GM18508 (cell line): ENCODE results near the gene CENPB.
"Not testable (repeated sequence)": the region's sequence is repeated elsewhere in the genome, so short reads cannot be mapped to it uniquely, and the experiment has no call there.

Experiments
- ATAC-seq: cut with Tn5 transposase; IDR thresholded peaks from one replicate; pipeline ENCODE4 v1.9.1; 2021; ENCODE audit warnings: moderate number of reproducible peaks; ENCODE audit not compliant: insufficient read depth, unreplicated experiment

CENPB gene, protein sequence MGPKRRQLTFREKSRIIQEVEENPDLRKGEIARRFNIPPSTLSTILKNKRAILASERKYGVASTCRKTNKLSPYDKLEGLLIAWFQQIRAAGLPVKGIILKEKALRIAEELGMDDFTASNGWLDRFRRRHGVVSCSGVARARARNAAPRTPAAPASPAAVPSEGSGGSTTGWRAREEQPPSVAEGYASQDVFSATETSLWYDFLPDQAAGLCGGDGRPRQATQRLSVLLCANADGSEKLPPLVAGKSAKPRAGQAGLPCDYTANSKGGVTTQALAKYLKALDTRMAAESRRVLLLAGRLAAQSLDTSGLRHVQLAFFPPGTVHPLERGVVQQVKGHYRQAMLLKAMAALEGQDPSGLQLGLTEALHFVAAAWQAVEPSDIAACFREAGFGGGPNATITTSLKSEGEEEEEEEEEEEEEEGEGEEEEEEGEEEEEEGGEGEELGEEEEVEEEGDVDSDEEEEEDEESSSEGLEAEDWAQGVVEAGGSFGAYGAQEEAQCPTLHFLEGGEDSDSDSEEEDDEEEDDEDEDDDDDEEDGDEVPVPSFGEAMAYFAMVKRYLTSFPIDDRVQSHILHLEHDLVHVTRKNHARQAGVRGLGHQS

GRCh38 chr20:3786665-3787323 is at the start of gene CENPB:
Gene CENPB (minus strand): TSS chr20:3786740. CDS start chr20:3786483, 257 bp downstream.
- no peak for ATAC-seq

GRCh38 chr20:3836132-3836531 is 49.6 kb upstream of the CENPB start:
- ATAC-seq = no peak

GRCh38 chr20:3829891-3830290 is 43.4 kb upstream of the CENPB start:
- ATAC-seq = not testable (repeated sequence)

GRCh38 chr20:3828798-3829197 is 42.3 kb upstream of the CENPB start:
- ATAC-seq = no peak

GRCh38 chr20:3826420-3826819 is 39.9 kb upstream of the CENPB start:
- no peak for ATAC-seq

GRCh38 chr20:3825526-3825925 is 39.0 kb upstream of the CENPB start:
- no peak for ATAC-seq

GRCh38 chr20:3823881-3824280 is 37.3 kb upstream of the CENPB start:
- ATAC-seq = no peak

GRCh38 chr20:3821996-3822395 is 35.5 kb upstream of the CENPB start:
- no peak for ATAC-seq

DNA sequence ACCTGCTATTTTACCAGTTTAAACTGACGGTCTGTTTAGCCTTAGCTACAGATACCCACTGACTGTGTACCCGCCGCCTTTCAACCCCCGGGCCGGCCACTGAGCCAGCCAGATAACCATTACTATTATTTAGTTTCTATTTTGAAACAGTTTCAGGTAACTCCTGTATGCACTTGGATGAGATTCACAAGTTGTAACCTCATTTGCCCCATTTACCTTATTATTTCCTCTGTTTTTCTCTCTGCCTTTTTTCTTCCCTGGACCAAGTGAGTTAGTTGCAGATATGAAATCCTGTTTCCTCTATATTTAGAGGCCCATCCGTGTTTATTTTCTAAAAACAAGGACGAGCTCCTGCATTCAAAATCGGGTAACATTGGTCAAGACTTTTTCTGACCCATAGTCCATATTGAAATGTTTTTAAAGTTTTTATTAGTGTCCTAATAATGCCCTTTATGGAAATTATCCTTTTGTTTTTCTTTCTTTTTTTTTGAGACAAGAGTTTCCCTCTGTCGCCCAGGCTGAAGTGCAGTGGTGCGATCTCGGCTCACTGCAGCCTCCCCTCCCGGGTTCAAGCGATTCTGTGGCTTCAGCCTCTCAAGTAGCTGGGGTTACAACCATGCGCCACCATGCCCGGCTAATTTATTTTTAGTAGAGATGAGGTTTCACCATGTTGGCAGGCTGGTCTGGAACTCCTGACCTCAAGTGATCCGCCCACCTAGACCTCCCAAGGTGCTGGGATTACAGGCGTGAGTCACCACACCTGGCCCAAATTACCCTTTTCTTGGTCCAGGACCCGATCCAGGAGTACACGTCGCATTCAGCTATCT is 34.6 kb upstream of the CENPB start:
- ATAC-seq = no peak

GRCh38 chr20:3820048-3820900 is 33.7 kb upstream of the CENPB start, which contains the start of gene AP5S1:
Gene AP5S1 (plus strand): TSS chr20:3820547. CDS start chr20:3822118, 1,571 bp downstream.
- peak; percentile 46 for ATAC-seq

DNA sequence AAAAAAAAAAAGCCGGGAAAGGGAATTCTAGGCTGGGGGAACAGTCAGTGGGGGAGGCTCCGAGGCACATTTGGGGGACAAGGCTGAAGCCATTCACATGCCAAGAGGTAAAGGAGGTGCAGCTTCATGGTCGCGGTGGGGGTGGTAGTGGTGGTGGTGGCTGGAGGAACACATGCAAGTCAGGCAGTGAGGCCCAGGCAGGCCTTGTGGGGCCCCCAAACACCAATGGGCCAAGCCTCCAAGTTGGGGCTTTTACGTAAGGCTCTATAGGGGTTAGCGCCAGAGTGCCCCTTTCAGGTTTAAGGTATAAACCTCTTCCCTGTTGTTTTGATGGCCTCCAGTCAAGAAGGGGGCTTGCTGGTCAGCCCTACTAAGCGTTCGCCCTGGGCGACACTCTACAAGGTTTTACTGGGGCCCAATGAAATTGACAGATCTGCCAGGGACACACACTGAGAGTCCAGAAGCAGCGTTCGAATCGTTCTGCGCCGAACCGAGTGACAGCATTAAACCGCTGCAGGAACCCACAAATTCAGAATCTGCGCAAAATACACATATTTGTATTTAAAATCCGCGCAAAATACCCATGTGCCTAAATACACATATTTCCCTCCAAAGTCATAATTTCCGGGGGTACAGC is 33.0 kb upstream of the CENPB start:
- ATAC-seq = no peak

- no peak for ATAC-seq
Observed at GRCh38 chr20:3818155-3819151, 31.9 kb upstream of the CENPB start.

DNA sequence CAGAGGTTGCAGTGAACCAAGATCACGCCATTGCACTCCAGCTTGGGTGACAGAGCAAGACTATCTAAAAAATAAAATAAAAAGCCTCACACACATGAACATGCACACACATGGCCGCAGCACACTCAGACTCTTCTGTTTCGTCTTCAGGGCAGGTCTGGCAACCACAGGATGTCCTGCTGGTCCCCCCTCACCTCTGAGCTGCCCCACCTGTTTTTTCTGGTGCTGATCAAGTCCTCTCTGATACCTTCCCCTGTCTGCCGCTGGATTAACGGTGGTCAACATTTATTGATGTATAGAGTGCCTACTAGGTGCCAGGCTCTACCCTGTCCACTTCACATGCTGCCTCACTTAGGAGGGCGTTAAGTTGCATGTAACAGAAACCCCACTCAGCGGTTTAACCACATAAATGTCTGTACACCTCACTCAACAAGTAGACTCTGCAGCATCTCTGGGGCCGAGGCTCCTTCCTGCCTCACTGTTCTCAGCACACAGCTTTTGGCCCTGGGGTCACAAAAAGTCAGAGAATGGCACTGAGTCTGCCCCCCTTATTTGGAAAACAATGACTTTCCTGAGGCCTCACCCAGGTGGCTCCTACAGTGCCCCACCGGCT is 29.3 kb upstream of the CENPB start:
- ATAC-seq = no peak

DNA sequence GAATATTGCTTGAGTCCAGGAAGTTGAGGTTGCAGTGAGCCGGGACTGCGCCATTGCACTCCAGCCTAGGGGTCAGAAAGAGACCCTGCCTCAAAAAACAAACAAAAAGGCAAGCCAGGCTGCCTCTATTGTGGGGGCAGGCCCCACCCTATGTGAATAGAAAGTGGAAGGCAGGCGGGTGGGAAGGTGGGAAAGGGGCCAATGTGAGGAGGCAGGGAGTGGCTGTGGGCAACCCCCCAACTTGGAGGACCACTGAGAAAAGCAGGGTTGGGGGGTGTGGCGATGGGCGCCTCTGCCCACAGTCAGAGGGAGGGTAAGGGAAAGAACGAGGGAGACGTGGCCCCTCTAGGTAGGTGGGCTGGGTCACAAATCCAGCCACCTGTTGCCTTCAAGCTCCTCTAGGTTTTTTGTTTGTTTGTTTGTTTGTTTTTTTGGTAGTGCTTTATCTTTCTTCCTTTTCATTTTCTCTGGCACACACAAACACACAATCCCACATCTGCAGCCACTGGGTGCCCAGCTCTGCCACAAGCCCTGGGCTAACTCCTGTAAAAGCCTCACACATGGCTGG is 28.5 kb upstream of the CENPB start:
- ATAC-seq = no peak

DNA sequence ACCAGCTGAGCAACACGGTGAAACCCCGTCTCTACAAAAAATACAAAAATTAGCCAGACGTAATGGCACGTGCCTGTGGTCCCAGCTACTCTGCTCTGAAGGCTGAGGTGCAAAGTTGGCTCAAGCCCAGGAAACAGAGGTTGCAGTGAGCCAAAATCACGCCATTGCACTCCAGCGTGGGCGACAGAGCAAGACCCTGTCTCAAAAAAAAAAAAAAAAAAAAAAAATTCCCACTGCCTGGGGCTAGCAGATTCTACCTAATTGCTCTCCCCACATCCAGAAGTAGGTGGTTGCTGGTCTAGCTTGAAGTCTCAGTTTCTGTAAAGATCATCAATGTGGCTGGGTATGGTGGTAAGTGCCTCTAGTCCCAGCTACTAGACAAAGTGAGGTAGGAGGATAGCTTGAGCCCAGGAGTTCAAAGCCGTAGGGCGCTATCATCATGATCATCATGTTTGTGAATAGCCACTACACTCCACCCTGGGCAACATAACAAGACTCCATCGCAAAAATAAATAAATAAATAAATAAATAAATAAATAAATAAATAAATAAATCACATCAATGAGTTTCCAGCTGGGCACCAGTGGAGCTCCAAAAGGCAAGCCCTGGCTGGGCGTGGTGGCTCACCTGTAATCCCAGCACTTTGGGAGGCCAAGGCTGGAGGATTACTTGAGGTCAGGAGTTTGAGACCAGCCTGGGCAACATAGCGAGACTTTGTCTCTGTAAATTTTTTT is 27.5 kb upstream of the CENPB start:
- ATAC-seq = no peak
